ENCODE measurements around the gene NRARP. TPM values are rescaled to one million over a fixed set of nuclear protein-coding genes. Genes with fewer than 3 reads are reported as not detected.
A peak's percentile ranks its signal among the peaks of the same experiment; 100 is the strongest.

NRARP gene
- total RNA-seq, 1 experiment from 2014 or later: 22.2 TPM

DNA sequence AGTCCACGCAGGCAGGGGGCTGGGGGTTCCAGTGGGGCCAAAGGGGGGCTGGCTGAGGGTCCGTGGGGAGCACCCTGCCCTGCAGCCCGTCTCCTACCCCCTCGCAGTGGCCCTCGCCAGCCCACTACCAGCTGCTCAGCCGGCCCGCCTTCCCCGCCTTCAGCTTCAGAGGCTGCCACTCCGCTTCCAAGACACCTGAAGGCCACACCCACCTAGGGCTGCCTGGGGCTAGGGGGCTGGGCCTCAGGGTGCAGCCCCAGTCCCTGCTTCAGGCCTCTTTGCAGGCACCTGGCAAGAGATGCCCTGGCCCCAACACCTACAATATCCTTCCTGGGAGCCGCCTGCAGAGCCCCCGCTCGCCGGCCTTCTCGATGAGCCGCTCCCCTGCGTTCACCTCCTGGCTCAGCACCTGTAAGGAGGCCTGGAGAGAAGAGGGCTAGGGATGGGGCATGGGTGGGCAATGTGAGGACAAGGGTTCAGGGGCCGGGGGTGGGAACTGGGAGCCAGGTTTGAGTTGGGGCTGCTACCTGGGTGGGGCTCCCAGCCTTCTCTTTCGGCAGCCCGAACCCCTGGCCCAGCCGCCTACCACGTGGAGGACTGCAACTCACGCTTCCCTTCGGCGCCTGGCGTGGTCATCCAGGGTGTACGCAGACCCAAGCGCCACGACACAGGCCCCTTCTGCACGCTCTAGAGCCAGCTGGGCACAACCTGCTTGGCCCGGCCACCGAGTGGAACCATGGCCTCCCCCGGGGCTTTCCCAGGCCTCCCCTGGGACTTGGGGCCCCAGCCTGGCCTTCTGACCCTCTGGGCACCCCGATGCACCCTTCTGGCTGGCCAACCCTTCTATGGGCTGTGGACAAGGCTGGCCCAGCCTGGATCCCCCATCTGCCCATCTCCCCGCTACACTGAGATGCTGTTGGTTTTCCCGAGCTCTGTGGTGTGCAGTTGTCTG is 49.2 kb downstream of the NRARP start:
- Histone ChIP-seq H3K9ac (ENCODE audit: low read length) (no peak overlapping the region), H3K9me2 (ENCODE audit: insufficient read depth) (no peaks in the 10 kb centered on the region), H3K4me1 (ENCODE audit: control insufficient read depth in 1 of 2, insufficient read depth in 2 of 2, low read length in 2 of 2) (peaks cover 21 to 42% of the 10 kb centered on the region in 2 experiments), H3K27ac (ENCODE audit: low read depth, low read length) (peak overlapping the region; percentile 91; the same call in 1 of the 2 replicates), H3K79me2 (ENCODE audit: insufficient read depth, low read length) (peaks cover 21% of the 10 kb centered on the region), H4K20me1 (ENCODE audit: insufficient read depth) (no peaks in the 10 kb centered on the region), H3K9me3 (ENCODE audit: control insufficient read depth in 1 of 2, insufficient read depth in 1 of 2, low read depth in 1 of 2, low read length in 2 of 2) (no peaks in the 10 kb centered on the region), H3K27me3 (ENCODE audit: insufficient read depth, low read length) (no peaks in the 10 kb centered on the region), H3K4me2 (ENCODE audit: low read length) (0 out of 2 replicates have a peak overlapping the region, but pooled peaks have one; percentile 9), H2AFZ (ENCODE audit: low read depth, low read length, poor library complexity, severe bottlenecking) (no peak overlapping the region), H3K36me3 (ENCODE audit: control insufficient read depth in 1 of 2, insufficient read depth in 2 of 2, low read length in 2 of 2) (peaks cover 6 to 13% of the 10 kb centered on the region in 2 experiments; a peak in 3 of 4 replicates), H3K4me3 (replicated peaks in 1 of 2; ENCODE audit: low read depth in 1 of 2, low read length in 2 of 2) (no peak overlapping the region)
- peak; percentile 41 for ATAC-seq
- CTCF ChIA-PET: interaction anchor here (1.0 kb wide), 1 partner anchor 16 kb away, joined by 3 read pairs; no protein-coding TSS in a partner anchor
- no peak for DNase-seq (ENCODE audit: low read depth, low spot score)
- BruUV-seq (replicated peaks): no TSS peak
- intact Hi-C loops (cut with micrococcal nuclease): no loop called here
- POLR2A ChIA-PET: interaction anchor here (0.9 to 5.9 kb wide), 2 partner anchors 11 to 12 kb away, joined by 3 to 39 read pairs; partner anchors contain the start of gene TUBB4B
- TF ChIP-seq EZH2phosphoT487 (IDR thresholded peaks at IDR 0.05; ENCODE audit: borderline replicate concordance): no peak
- RAD21 ChIA-PET (ENCODE audit: low non-redundant PET in 1 of 2, low total read pairs in 2 of 2, uncharacterized antibody in 2 of 2, unreplicated experiment in 2 of 2): no interaction called here

DNA sequence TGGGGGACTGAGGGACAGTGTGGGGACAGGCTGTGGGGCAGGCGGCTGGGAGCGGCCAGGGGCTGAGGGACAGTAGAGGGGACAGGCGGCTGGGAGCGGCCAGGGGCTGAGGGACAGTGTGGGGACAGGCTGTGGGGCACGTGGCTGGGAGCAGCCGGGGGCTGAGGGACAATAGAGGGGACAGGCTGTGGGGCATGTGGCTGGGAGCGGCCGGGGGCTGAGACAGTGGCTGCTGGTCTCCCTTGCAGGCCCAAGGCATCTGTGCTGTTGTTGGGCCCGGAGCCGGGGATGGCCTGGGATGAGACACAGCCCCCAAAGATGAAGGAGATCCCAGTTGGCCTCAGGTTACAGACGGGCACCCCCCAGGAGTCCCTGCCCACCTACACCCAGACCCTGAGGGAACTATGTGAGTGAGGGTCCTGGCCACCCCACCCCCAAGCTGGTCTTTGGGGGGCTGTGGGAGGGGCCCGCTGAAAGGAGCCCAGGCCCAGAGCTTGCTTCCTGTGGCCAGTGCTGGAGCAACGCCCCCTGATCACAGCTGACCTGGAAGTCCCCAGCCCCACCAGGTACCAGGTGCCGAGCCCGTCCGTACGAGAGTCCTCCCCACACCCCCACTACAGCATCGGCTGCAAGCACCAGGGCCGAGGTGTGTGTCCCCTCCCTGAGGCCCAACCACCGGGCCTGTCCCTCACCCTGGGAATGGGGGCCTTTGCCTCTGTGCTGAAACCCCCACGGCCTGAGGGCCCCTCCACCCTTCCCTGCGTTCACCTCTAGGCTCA is 50.4 kb downstream of the NRARP start:
- intact Hi-C loops (cut with micrococcal nuclease): no loop called here
- H3K9me2 ChIP-seq (ENCODE audit: insufficient read depth): no peaks in the 10 kb centered on the region
- H3K27me3 ChIP-seq (ENCODE audit: insufficient read depth, low read length): no peaks in the 10 kb centered on the region
- RAD21 ChIA-PET (ENCODE audit: low non-redundant PET in 1 of 2, low total read pairs in 2 of 2, uncharacterized antibody in 2 of 2, unreplicated experiment in 2 of 2): no interaction called here
- CTCF ChIA-PET: no interaction called here
- H3K79me2 ChIP-seq (ENCODE audit: insufficient read depth, low read length): peaks cover 15% of the 10 kb centered on the region
- peak overlapping the region; percentile 29; the same call in 1 of the 2 replicates for H3K27ac ChIP-seq (ENCODE audit: low read depth, low read length)
- no peak overlapping the region for H2AFZ ChIP-seq (ENCODE audit: low read depth, low read length, poor library complexity, severe bottlenecking)
- H3K4me1 ChIP-seq (ENCODE audit: control insufficient read depth in 1 of 2, insufficient read depth in 2 of 2, low read length in 2 of 2): peaks cover 21 to 39% of the 10 kb centered on the region in 2 experiments
- no peaks in the 10 kb centered on the region for H3K9me3 ChIP-seq (ENCODE audit: control insufficient read depth in 1 of 2, insufficient read depth in 1 of 2, low read depth in 1 of 2, low read length in 2 of 2)
- ATAC-seq (no peak), DNase-seq (ENCODE audit: low read depth, low spot score) (no peak)
- H3K9ac ChIP-seq (ENCODE audit: low read length): no peak overlapping the region
- no TSS peak for BruUV-seq (replicated peaks)
- no peaks in the 10 kb centered on the region for H4K20me1 ChIP-seq (ENCODE audit: insufficient read depth)
- H3K4me3 ChIP-seq (replicated peaks in 1 of 2; ENCODE audit: low read depth in 1 of 2, low read length in 2 of 2): no peak overlapping the region
- H3K4me2 ChIP-seq (ENCODE audit: low read length): no peak overlapping the region
- POLR2A ChIA-PET: interaction anchor here (0.9 to 5.9 kb wide), 2 partner anchors 9 to 11 kb away, joined by 3 to 39 read pairs; partner anchors contain the start of gene TUBB4B
- H3K36me3 ChIP-seq (ENCODE audit: control insufficient read depth in 1 of 2, insufficient read depth in 2 of 2, low read length in 2 of 2): peaks cover 0 to 8% of the 10 kb centered on the region in 2 experiments; a peak in 2 of 4 replicates
- TF ChIP-seq, protein P1, sequence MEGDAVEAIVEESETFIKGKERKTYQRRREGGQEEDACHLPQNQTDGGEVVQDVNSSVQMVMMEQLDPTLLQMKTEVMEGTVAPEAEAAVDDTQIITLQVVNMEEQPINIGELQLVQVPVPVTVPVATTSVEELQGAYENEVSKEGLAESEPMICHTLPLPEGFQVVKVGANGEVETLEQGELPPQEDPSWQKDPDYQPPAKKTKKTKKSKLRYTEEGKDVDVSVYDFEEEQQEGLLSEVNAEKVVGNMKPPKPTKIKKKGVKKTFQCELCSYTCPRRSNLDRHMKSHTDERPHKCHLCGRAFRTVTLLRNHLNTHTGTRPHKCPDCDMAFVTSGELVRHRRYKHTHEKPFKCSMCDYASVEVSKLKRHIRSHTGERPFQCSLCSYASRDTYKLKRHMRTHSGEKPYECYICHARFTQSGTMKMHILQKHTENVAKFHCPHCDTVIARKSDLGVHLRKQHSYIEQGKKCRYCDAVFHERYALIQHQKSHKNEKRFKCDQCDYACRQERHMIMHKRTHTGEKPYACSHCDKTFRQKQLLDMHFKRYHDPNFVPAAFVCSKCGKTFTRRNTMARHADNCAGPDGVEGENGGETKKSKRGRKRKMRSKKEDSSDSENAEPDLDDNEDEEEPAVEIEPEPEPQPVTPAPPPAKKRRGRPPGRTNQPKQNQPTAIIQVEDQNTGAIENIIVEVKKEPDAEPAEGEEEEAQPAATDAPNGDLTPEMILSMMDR (IDR thresholded peaks at IDR 0.05 in 2 of 3, conservative IDR thresholded peaks at IDR 0.05 in 1 of 3; ENCODE audit: borderline replicate concordance in 1 of 3, insufficient read depth in 1 of 3, low read depth in 2 of 3, low read length in 2 of 3): no peak
- no peak for TF ChIP-seq EZH2 (IDR thresholded peaks at IDR 0.05)
- TF ChIP-seq, protein P2, sequence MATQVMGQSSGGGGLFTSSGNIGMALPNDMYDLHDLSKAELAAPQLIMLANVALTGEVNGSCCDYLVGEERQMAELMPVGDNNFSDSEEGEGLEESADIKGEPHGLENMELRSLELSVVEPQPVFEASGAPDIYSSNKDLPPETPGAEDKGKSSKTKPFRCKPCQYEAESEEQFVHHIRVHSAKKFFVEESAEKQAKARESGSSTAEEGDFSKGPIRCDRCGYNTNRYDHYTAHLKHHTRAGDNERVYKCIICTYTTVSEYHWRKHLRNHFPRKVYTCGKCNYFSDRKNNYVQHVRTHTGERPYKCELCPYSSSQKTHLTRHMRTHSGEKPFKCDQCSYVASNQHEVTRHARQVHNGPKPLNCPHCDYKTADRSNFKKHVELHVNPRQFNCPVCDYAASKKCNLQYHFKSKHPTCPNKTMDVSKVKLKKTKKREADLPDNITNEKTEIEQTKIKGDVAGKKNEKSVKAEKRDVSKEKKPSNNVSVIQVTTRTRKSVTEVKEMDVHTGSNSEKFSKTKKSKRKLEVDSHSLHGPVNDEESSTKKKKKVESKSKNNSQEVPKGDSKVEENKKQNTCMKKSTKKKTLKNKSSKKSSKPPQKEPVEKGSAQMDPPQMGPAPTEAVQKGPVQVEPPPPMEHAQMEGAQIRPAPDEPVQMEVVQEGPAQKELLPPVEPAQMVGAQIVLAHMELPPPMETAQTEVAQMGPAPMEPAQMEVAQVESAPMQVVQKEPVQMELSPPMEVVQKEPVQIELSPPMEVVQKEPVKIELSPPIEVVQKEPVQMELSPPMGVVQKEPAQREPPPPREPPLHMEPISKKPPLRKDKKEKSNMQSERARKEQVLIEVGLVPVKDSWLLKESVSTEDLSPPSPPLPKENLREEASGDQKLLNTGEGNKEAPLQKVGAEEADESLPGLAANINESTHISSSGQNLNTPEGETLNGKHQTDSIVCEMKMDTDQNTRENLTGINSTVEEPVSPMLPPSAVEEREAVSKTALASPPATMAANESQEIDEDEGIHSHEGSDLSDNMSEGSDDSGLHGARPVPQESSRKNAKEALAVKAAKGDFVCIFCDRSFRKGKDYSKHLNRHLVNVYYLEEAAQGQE (IDR thresholded peaks at IDR 0.05; ENCODE audit: low read depth): no peak
- no peak for TF ChIP-seq TCF7L2 (IDR thresholded peaks at IDR 0.05; ENCODE audit: borderline replicate concordance, extremely low read depth, insufficient read depth, insufficient read length)
- no peak for TF ChIP-seq YY1 (IDR thresholded peaks at IDR 0.05; ENCODE audit: extremely low read depth, insufficient replicate concordance, low read depth, low read length)
- no peak for TF ChIP-seq ZNF274 (IDR thresholded peaks at IDR 0.05; ENCODE audit: low read depth, low read length)
- no peak for TF ChIP-seq JUND (IDR thresholded peaks at IDR 0.05)
- TF ChIP-seq EGR1 (IDR thresholded peaks at IDR 0.05; ENCODE audit: low read depth): no peak
- no peak for TF ChIP-seq SIN3A (IDR thresholded peaks at IDR 0.05; ENCODE audit: low read depth)
